Neural progenitor cell (in vitro differentiated cells): Measurements from ENCODE around the gene NFS1. TPM values are rescaled to one million over a fixed set of nuclear protein-coding genes. Genes with fewer than 3 reads are reported as not detected.
A peak's percentile ranks its signal among the peaks of the same experiment; 100 is the strongest.

Source experiments
- DNase-seq: peaks from one replicate; pipeline ENCODE4 v3.0.0-alpha.2; 2016; ENCODE audit warnings: low spot score
- H2AFZ ChIP-seq: fragments of 200-600 bp; sonication (generic); replicated peaks from 2 replicates; pipeline ENCODE4 v1.6.1; 2016; ENCODE audit warnings: antibody characterized with exemption
- H3F3A ChIP-seq: fragments of 200-600 bp; sonication (generic); 2 replicates; pipeline ENCODE4 v1.6.1; 2016; ENCODE audit warnings: antibody characterized with exemption, low read depth
- H3K27ac ChIP-seq: fragments of 200-600 bp; sonication (generic); 2 replicates; pipeline ENCODE4 v1.5.1; 2016; ENCODE audit warnings: mild to moderate bottlenecking
- H3K27me3 ChIP-seq: fragments of 200-600 bp; sonication (generic); 2 replicates; pipeline ENCODE4 v1.6.1; 2016; ENCODE audit warnings: mild to moderate bottlenecking, moderate library complexity
- H3K36me3 ChIP-seq: fragments of 200-600 bp; sonication (generic); 2 replicates; pipeline ENCODE4 v1.5.1; 2016
- H3K4me1 ChIP-seq: fragments of 200-600 bp; sonication (generic); 2 replicates; pipeline ENCODE4 v1.6.1; 2016; ENCODE audit warnings: mixed run types
- H3K4me2 ChIP-seq: fragments of 200-600 bp; sonication (generic); 2 replicates; pipeline ENCODE4 v1.6.1; 2016
- H3K4me3 ChIP-seq: fragments of 200-600 bp; sonication (generic); 2 replicates; pipeline ENCODE4 v1.5.1; 2016
- H3K79me2 ChIP-seq: fragments of 200-600 bp; sonication (generic); 2 replicates; pipeline ENCODE4 v1.6.1; 2016; ENCODE audit warnings: low read depth
- H3K9ac ChIP-seq: fragments of 200-600 bp; sonication (generic); 2 replicates; pipeline ENCODE4 v1.6.1; 2016
- H3K9me3 ChIP-seq: fragments of 200-600 bp; sonication (generic); 2 replicates; pipeline ENCODE4 v1.5.1; 2016; ENCODE audit warnings: low read depth
- H4K20me1 ChIP-seq: fragments of 200-600 bp; sonication (generic); 2 replicates; pipeline ENCODE4 v1.6.1; 2016; ENCODE audit warnings: low read depth
- H3K27ac Mint-ChIP-seq: 3 replicates; pipeline ENCODE4 v1.8.0; 2021; ENCODE audit warnings: mixed read lengths
- H3K27me3 Mint-ChIP-seq: 2 replicates; pipeline ENCODE4 v1.8.0; 2022; ENCODE audit warnings: low read depth, mild to moderate bottlenecking, inconsistent platforms, moderate library complexity, mixed read lengths; ENCODE audit not compliant: insufficient read depth
- H3K36me3 Mint-ChIP-seq: 3 replicates; pipeline ENCODE4 v1.8.0; 2021; ENCODE audit warnings: mixed read lengths
- H3K4me1 Mint-ChIP-seq: 3 replicates; pipeline ENCODE4 v1.8.0; 2021; ENCODE audit warnings: mixed read lengths
- H3K4me3 Mint-ChIP-seq: 3 replicates; pipeline ENCODE4 v1.8.0; 2021; ENCODE audit warnings: mild to moderate bottlenecking, moderate library complexity, mixed read lengths
- H3K9me3 Mint-ChIP-seq: 3 replicates; pipeline ENCODE4 v1.8.0; 2020; ENCODE audit warnings: mixed read lengths
- CTCF ChIP-seq: fragments of 200-600 bp; sonication (generic); IDR thresholded peaks from 2 replicates; pipeline ENCODE4 v1.5.1; 2017; ENCODE audit warnings: antibody characterized with exemption, mild to moderate bottlenecking
- EZH2 ChIP-seq: fragments of 200-600 bp; sonication (generic); IDR thresholded peaks from 2 replicates; pipeline ENCODE4 v1.6.1; 2017; ENCODE audit warnings: antibody characterized with exemption, mild to moderate bottlenecking, moderate library complexity
- EZH2phosphoT487 ChIP-seq: fragments of 200-600 bp; sonication (generic); IDR thresholded peaks from 2 replicates; pipeline ENCODE4 v1.6.1; 2017; ENCODE audit warnings: antibody characterized with exemption
- total RNA-seq: library from RNA; depleted of rRNA; stranded (reverse); fragments of >200 nt; gene quantifications from 2 replicates; pipeline ENCODE4 v1.2.3, GENCODE V29; 2015; ENCODE audit warnings: low replicate concordance

The NFS1 gene
- total RNA-seq, 1 donor from 2014 or later, result 21.7 TPM

GRCh38 chr20:35734777-35735649 is 35.9 kb upstream of the NFS1 start:
- H3F3A ChIP-seq, result peaks cover 47% of the 10 kb centered on the region
- no peak overlapping the region for H3K9ac ChIP-seq
- peaks cover 100% of the 10 kb centered on the region for H3K79me2 ChIP-seq
- H3K27me3 ChIP-seq, result no peaks in the 10 kb centered on the region
- no peaks in the 10 kb centered on the region for H3K9me3 ChIP-seq
- H3K4me1 ChIP-seq, result peaks cover 8% of the 10 kb centered on the region
- Mint-ChIP-seq H3K4me1 (peaks cover 19% of the 10 kb centered on the region), H3K9me3 (no peaks in the 10 kb centered on the region), H3K27me3 (peaks cover 3% of the 10 kb centered on the region), H3K27ac (no peak overlapping the region), H3K36me3 (peaks cover 41% of the 10 kb centered on the region), H3K4me3 (no peak overlapping the region)
- no peak overlapping the region for H3K27ac ChIP-seq
- TF ChIP-seq EZH2phosphoT487 (no peak), CTCF (no peak), EZH2 (no peak)
- H3K4me3 ChIP-seq, result no peak overlapping the region
- H2AFZ ChIP-seq, result no peak overlapping the region
- H3K4me2 ChIP-seq, result peak overlapping the region; percentile 2
- peaks cover 100% of the 10 kb centered on the region for H4K20me1 ChIP-seq
- no peak for DNase-seq
- peaks cover 65% of the 10 kb centered on the region for H3K36me3 ChIP-seq

DNA sequence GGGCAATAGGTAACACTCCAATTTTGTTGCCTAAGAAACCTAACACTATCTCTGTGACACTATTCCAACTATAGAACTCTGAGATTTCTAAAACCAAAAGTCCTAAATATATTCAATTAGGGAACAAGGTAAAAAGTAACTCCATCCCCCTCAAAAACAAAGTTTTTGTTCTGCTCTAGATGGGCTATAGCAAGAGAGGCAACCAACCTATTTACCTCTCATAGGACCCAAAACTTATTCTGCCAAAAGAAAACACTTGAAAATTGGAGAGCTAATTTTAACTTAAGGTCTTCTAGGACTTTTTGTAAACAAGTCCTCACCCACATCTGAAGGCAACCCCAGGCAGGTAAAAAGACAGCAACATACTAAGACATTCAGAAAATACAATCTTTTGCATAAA is 35.2 kb upstream of the NFS1 start:
- H3K27ac ChIP-seq, result no peak overlapping the region
- H3K79me2 ChIP-seq, result peaks cover 100% of the 10 kb centered on the region
- peaks cover 65% of the 10 kb centered on the region for H3K36me3 ChIP-seq
- peaks cover 48% of the 10 kb centered on the region for H3F3A ChIP-seq
- no peaks in the 10 kb centered on the region for H3K27me3 ChIP-seq
- no peaks in the 10 kb centered on the region for H3K9me3 ChIP-seq
- H3K4me2 ChIP-seq, result peak overlapping the region; percentile 2
- peaks cover 100% of the 10 kb centered on the region for H4K20me1 ChIP-seq
- no peak overlapping the region for H3K4me3 ChIP-seq
- no peak overlapping the region for H3K9ac ChIP-seq
- H3K4me3 Mint-ChIP-seq, result no peak overlapping the region
- no peak overlapping the region for H3K27ac Mint-ChIP-seq
- H3K36me3 Mint-ChIP-seq, result peaks cover 41% of the 10 kb centered on the region
- peaks cover 2% of the 10 kb centered on the region for H3K4me1 ChIP-seq
- H3K9me3 Mint-ChIP-seq, result no peaks in the 10 kb centered on the region
- peaks cover 14% of the 10 kb centered on the region for H3K4me1 Mint-ChIP-seq
- TF ChIP-seq EZH2, result no peak
- TF ChIP-seq EZH2phosphoT487, result no peak
- TF ChIP-seq CTCF, result no peak
- peaks cover 3% of the 10 kb centered on the region for H3K27me3 Mint-ChIP-seq
- H2AFZ ChIP-seq, result no peak overlapping the region
- no peak for DNase-seq

GRCh38 chr20:35732644-35732982 is 33.5 kb upstream of the NFS1 start:
- Mint-ChIP-seq H3K4me3 (no peak overlapping the region), H3K27ac (no peak overlapping the region)
- H3K79me2 ChIP-seq, result peaks cover 100% of the 10 kb centered on the region

More at GRCh38 chr20:35732644-35732982, 33.5 kb upstream of the NFS1 start:
- no peak overlapping the region for H3K27ac ChIP-seq
- H3K9me3 ChIP-seq, result no peaks in the 10 kb centered on the region
- no peak for TF ChIP-seq EZH2
- TF ChIP-seq EZH2phosphoT487, result no peak
- TF ChIP-seq CTCF, result no peak
- peaks cover 30% of the 10 kb centered on the region for H3K36me3 Mint-ChIP-seq
- H3K9ac ChIP-seq, result no peak overlapping the region
- peak overlapping the region; percentile 15 for H3K4me2 ChIP-seq
- H4K20me1 ChIP-seq, result peaks cover 100% of the 10 kb centered on the region
- H2AFZ ChIP-seq, result no peak overlapping the region
- H3K36me3 ChIP-seq, result peaks cover 61% of the 10 kb centered on the region
- no peak overlapping the region for H3K4me3 ChIP-seq
- DNase-seq, result no peak
- H3K27me3 ChIP-seq, result no peaks in the 10 kb centered on the region
- no peaks in the 10 kb centered on the region for H3K9me3 Mint-ChIP-seq
- H3K27me3 Mint-ChIP-seq, result no peaks in the 10 kb centered on the region
- H3K4me1 Mint-ChIP-seq, result peaks cover 6% of the 10 kb centered on the region
- peaks cover 49% of the 10 kb centered on the region for H3F3A ChIP-seq
- H3K4me1 ChIP-seq, result no peaks in the 10 kb centered on the region
